Activated naive CD4-positive, alpha-beta T cell treated with Interleukin-2 at 50 U/mL for 16 hours (primary cell): Measurements from ENCODE around the gene ANK3.
"Not testable (repeated sequence)": the region's sequence is repeated elsewhere in the genome, so short reads cannot be mapped to it uniquely, and the experiment has no call there.

Experiments used
- DNase-seq: peaks from one replicate; pipeline ENCODE4 v3.0.0-alpha.2; 2020

Gene ANK3

GRCh38 chr10:60299961-60300883, 89.5 kb downstream of the ANK3 start:
- no peak for DNase-seq

- no peak for DNase-seq
These were observed 90.3 kb downstream of the ANK3 start for GRCh38 chr10:60299390-60299778.

- no peak for DNase-seq
These were observed 91.0 kb downstream of the ANK3 start for GRCh38 chr10:60298408-60299389.

GRCh38 chr10:60296073-60296472, 93.6 kb downstream of the ANK3 start:
- no peak for DNase-seq

GRCh38 chr10:60295028-60295937, 94.4 kb downstream of the ANK3 start:
- DNase-seq = no peak

- no peak for DNase-seq
These were observed 96.0 kb downstream of the ANK3 start for GRCh38 chr10:60293581-60294175.

GRCh38 chr10:60292998-60293397, 96.7 kb downstream of the ANK3 start:
- no peak for DNase-seq

GRCh38 chr10:60292536-60292935, 97.1 kb downstream of the ANK3 start:
- not testable (repeated sequence) for DNase-seq

GRCh38 chr10:60291344-60291930, 98.2 kb downstream of the ANK3 start:
- no peak for DNase-seq

GRCh38 chr10:60290558-60290957, 99.1 kb downstream of the ANK3 start:
- DNase-seq = no peak

- no peak for DNase-seq
These were observed 99.9 kb downstream of the ANK3 start for GRCh38 chr10:60289800-60290199.

GRCh38 chr10:60288256-60288655, 101.4 kb downstream of the ANK3 start:
- no peak for DNase-seq

GRCh38 chr10:60286559-60286958, 103.1 kb downstream of the ANK3 start:
- no peak for DNase-seq

- DNase-seq = no peak
These were observed 106.3 kb downstream of the ANK3 start for GRCh38 chr10:60283397-60283796.

GRCh38 chr10:60282771-60283353, 106.8 kb downstream of the ANK3 start:
- DNase-seq = no peak

GRCh38 chr10:60281792-60282353, 107.8 kb downstream of the ANK3 start:
- no peak for DNase-seq

- DNase-seq = no peak
These were observed 108.3 kb downstream of the ANK3 start for GRCh38 chr10:60281331-60281730.

GRCh38 chr10:60280475-60280874, 109.2 kb downstream of the ANK3 start:
- no peak for DNase-seq

- no peak for DNase-seq
These were observed 112.0 kb downstream of the ANK3 start for GRCh38 chr10:60277656-60278055.

GRCh38 chr10:60276232-60276631, 113.4 kb downstream of the ANK3 start:
- no peak for DNase-seq
